ENCODE measurements around the gene CDH12.

DNA sequence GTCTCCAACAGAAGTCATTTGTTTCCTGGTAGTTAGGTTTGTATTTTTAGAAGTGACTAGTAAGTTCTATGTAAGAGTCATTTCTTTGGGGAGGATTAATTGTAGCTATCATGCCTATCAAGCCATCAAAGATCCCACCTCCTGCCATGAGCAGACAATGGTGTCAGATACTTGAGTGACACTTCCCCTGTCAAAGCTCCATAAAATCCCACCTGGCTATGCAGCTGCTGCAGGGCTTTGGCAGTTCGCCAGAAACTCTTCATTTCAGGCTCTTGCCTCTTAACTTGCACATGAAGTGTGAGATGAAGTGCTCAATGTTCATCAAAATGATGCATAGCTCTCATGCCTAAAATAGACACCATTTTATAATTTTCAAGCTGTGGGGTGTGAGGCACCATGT, 312.1 kb downstream of the CDH12 start:
- TF ChIP-seq, protein P1, sequence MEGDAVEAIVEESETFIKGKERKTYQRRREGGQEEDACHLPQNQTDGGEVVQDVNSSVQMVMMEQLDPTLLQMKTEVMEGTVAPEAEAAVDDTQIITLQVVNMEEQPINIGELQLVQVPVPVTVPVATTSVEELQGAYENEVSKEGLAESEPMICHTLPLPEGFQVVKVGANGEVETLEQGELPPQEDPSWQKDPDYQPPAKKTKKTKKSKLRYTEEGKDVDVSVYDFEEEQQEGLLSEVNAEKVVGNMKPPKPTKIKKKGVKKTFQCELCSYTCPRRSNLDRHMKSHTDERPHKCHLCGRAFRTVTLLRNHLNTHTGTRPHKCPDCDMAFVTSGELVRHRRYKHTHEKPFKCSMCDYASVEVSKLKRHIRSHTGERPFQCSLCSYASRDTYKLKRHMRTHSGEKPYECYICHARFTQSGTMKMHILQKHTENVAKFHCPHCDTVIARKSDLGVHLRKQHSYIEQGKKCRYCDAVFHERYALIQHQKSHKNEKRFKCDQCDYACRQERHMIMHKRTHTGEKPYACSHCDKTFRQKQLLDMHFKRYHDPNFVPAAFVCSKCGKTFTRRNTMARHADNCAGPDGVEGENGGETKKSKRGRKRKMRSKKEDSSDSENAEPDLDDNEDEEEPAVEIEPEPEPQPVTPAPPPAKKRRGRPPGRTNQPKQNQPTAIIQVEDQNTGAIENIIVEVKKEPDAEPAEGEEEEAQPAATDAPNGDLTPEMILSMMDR (IDR thresholded peaks at IDR 0.05) = no peak
- no peak for TF ChIP-seq POLR2A (IDR thresholded peaks at IDR 0.05)

All from ovary (tissue), 3 donors.